A549 (cell line): Measurements from ENCODE around the gene MINDY3. TPM values are rescaled to one million over a fixed set of nuclear protein-coding genes. Genes with fewer than 3 reads are reported as not detected.

ENCODE experiments used
- ATAC-seq, 2 experiments: fragments of 200-7000 bp in 1 of 2; fragments of >200 bp in 1 of 2; cut with Nextera tagmentation in 1 of 2; cut with Tn5 transposase in 1 of 2; 3 replicates each; pipeline versions ENCODE4 v1.8.0 to v1.9.1; 2018 to 2020; ENCODE audit warnings: mild to moderate bottlenecking in 1 of 2, moderate library complexity in 1 of 2
- CTCF ChIA-PET: fragments of 300-600 bp; sonication (Branson Sonifier 250); formaldehyde crosslinking; extraction: SDS; loops from one replicate; lab custom pipeline; 2021; ENCODE audit warnings: antibody characterized with exemption, inconsistent platforms; lab: Yijun Ruan, JAX
- POLR2A ChIA-PET: fragments of 350-600 bp; formaldehyde crosslinking; extraction: SDS; loops from one replicate; lab custom pipeline; 2021; ENCODE audit warnings: antibody characterized with exemption, inconsistent platforms; lab: Yijun Ruan, JAX
- DNase-seq, 2 experiments: peaks; one replicate each; pipeline versions ENCODE4 v3.0.0 to v3.0.0-alpha.2; 2011 to 2016; ENCODE audit warnings: low read depth in 1 of 2, low spot score in 1 of 2
- FAIRE-seq: peaks from 2 replicates; lab custom pipeline; 2011; peaks lifted over from hg19 to GRCh38; lab: Jason Lieb, UNC
- H3K27ac ChIP-seq, 2 experiments: fragments of >200 bp; sonication (Bioruptor Twin); formaldehyde crosslinking; 3 replicates each; pipeline ENCODE4 v1.5.1; 2016 to 2017
- H3K4me1 ChIP-seq: fragments of >200 bp; sonication (Bioruptor Twin); formaldehyde crosslinking; 3 replicates; pipeline ENCODE4 v1.6.1; 2016
- H3K4me2 ChIP-seq: fragments of >200 bp; sonication (Bioruptor Twin); formaldehyde crosslinking; 3 replicates; pipeline ENCODE4 v1.6.1; 2016
- H3K4me3 ChIP-seq: fragments of >200 bp; sonication (Bioruptor Twin); formaldehyde crosslinking; 3 replicates; pipeline ENCODE4 v1.5.1; 2016
- H3K9me3 ChIP-seq: fragments of >200 bp; sonication (Bioruptor Twin); formaldehyde crosslinking; 3 replicates; pipeline ENCODE4 v1.6.1; 2016
- BHLHE40 ChIP-seq: IDR thresholded peaks from 2 replicates; pipeline ENCODE4 v1.6.1; 2012; ENCODE audit warnings: low read depth, low read length, inconsistent platforms
- CBX2 ChIP-seq: fragments of 200-600 bp; sonication (generic); IDR thresholded peaks from 2 replicates; pipeline ENCODE4 v1.6.1; 2016; ENCODE audit warnings: low read depth, mild to moderate bottlenecking, borderline replicate concordance
- CBX8 ChIP-seq: fragments of 200-600 bp; sonication (generic); IDR thresholded peaks from 2 replicates; pipeline ENCODE4 v1.6.1; 2016
- CHD4 ChIP-seq: fragments of 200-600 bp; sonication (generic); IDR thresholded peaks from 2 replicates; pipeline ENCODE4 v1.6.1; 2016; ENCODE audit warnings: antibody characterized with exemption, mild to moderate bottlenecking, borderline replicate concordance
- CTCF ChIP-seq: fragments of >200 bp; sonication (Bioruptor Twin); formaldehyde crosslinking; IDR thresholded peaks from 3 replicates; pipeline ENCODE4 v1.5.1; 2016
- FOSL2 ChIP-seq, 2 experiments: fragments of 450-650 bp in 1 of 2; fragments of >200 bp in 1 of 2; sonication (Bioruptor Twin) in 1 of 2; formaldehyde crosslinking; IDR thresholded peaks; 2 replicates each; pipeline versions ENCODE4 v1.5.0 to v1.6.1; 2016 to 2020; ENCODE audit warnings: mild to moderate bottlenecking in 1 of 2, moderate library complexity in 1 of 2
- FOXS1 ChIP-seq: fragments of 250-450 bp; sonication (Bioruptor Pico); IDR thresholded peaks from 2 replicates; pipeline ENCODE4 v1.5.0; 2020; ENCODE audit warnings: mild to moderate bottlenecking, moderate library complexity
- HMGXB4 ChIP-seq: fragments of 250-450 bp; sonication (Bioruptor Pico); IDR thresholded peaks from 2 replicates; pipeline ENCODE4 v1.5.0; 2021; ENCODE audit warnings: mild to moderate bottlenecking, moderate library complexity, borderline replicate concordance
- HOXB13 ChIP-seq: fragments of 250-450 bp; sonication (Bioruptor Pico); IDR thresholded peaks from 2 replicates; pipeline ENCODE4 v1.5.0; 2020; ENCODE audit warnings: low read depth, mild to moderate bottlenecking, moderate library complexity
- HOXB5 ChIP-seq: fragments of 250-450 bp; sonication (Bioruptor Pico); IDR thresholded peaks from 2 replicates; pipeline ENCODE4 v1.5.0; 2020; ENCODE audit warnings: mild to moderate bottlenecking, moderate library complexity
- JUN ChIP-seq, 2 experiments: fragments of >200 bp; sonication (Bioruptor Twin); formaldehyde crosslinking; IDR thresholded peaks; 2 replicates in 1 of 2; 3 replicates in 1 of 2; pipeline ENCODE4 v1.6.1; 2016 to 2017
- KDM1A ChIP-seq: fragments of 200-600 bp; sonication (generic); IDR thresholded peaks from 2 replicates; pipeline ENCODE4 v1.6.1; 2016; ENCODE audit warnings: low read depth, mild to moderate bottlenecking
- KDM5A ChIP-seq: fragments of 200-600 bp; sonication (generic); IDR thresholded peaks from 2 replicates; pipeline ENCODE4 v1.6.1; 2016; ENCODE audit warnings: antibody characterized with exemption, mild to moderate bottlenecking
- MAZ ChIP-seq: fragments of 150-350 bp; IDR thresholded peaks from 2 replicates; pipeline ENCODE4 v1.6.1; 2014; ENCODE audit warnings: antibody characterized with exemption, low read depth, low read length, borderline replicate concordance
- NFE2L2 ChIP-seq: fragments of 150-350 bp; conservative IDR thresholded peaks from 2 replicates; pipeline ENCODE4 v1.6.1; 2014; ENCODE audit warnings: low read length
- NR3C1 ChIP-seq: fragments of >200 bp; sonication (Bioruptor Twin); formaldehyde crosslinking; IDR thresholded peaks from 3 replicates; pipeline ENCODE4 v1.6.1; 2017
- POLR2A ChIP-seq: IDR thresholded peaks from 2 replicates; pipeline ENCODE4 v1.6.1; 2012; ENCODE audit warnings: mild to moderate bottlenecking, low read length
- RAD21 ChIP-seq, 2 experiments: fragments of >200 bp in 1 of 2; sonication (Bioruptor Twin) in 1 of 2; formaldehyde crosslinking in 1 of 2; IDR thresholded peaks in 1 of 2; conservative IDR thresholded peaks in 1 of 2; 2 replicates in 1 of 2; 3 replicates in 1 of 2; pipeline ENCODE4 v1.6.1; 2012 to 2018; ENCODE audit warnings: inconsistent platforms in 1 of 2
- RARB ChIP-seq: fragments of 250-450 bp; sonication (Bioruptor Pico); IDR thresholded peaks from 2 replicates; pipeline ENCODE4 v1.8.0; 2021; ENCODE audit warnings: mild to moderate bottlenecking, moderate library complexity
- RCOR1 ChIP-seq: fragments of 150-350 bp; IDR thresholded peaks from 2 replicates; pipeline ENCODE4 v1.6.1; 2014; ENCODE audit warnings: antibody characterized with exemption, low read length, low read depth
- SMC3 ChIP-seq: fragments of >200 bp; sonication (Bioruptor Twin); formaldehyde crosslinking; IDR thresholded peaks from 3 replicates; pipeline ENCODE4 v1.6.1; 2018; ENCODE audit warnings: inconsistent platforms
- SREBF2 ChIP-seq: fragments of 450-650 bp; IDR thresholded peaks from 2 replicates; pipeline ENCODE4 v1.6.1; 2014; ENCODE audit warnings: mild to moderate bottlenecking, moderate library complexity
- TP53 ChIP-seq: fragments of 250-450 bp; sonication (Bioruptor Pico); IDR thresholded peaks from 2 replicates; pipeline ENCODE4 v1.5.0; 2021; ENCODE audit warnings: mild to moderate bottlenecking, moderate library complexity
- WGBS: methylation state at CpG from one replicate; pipeline ENCODE4 v1.1.6; 2017; ENCODE audit errors: missing lambda C conversion rate; 5-methylcytosine and 5-hydroxymethylcytosine counted together
- polyA plus RNA-seq, 4 experiments: library from polyadenylated mRNA; depleted of rRNA in 3 of 4; stranded (reverse); fragments of >200 nt; fragmentation: RNase III in 1 of 4; extraction: RNeasy Plus Mini Kit Qiagen cat#74134 plus additional on column Dnase treatment in 1 of 4; gene quantifications; 2 replicates in 3 of 4; 3 replicates in 1 of 4; pipeline ENCODE4 v1.2.3, GENCODE V29; 2011 to 2017
- TF ChIP-seq, protein P1 (sequence below): fragments of 450-650 bp; IDR thresholded peaks from 2 replicates; pipeline ENCODE4 v1.6.1; 2014; ENCODE audit warnings: antibody characterized with exemption
- TF ChIP-seq, protein P2 (sequence below): IDR thresholded peaks from 2 replicates; pipeline ENCODE4 v1.6.1; 2012
- TF ChIP-seq, protein P3 (sequence below): fragments of >200 bp; sonication (Bioruptor Twin); formaldehyde crosslinking; IDR thresholded peaks from 3 replicates; pipeline ENCODE4 v1.6.1; 2016

The MINDY3 gene
- polyA plus RNA-seq, 2 of the 4 experiments (the other 2 are of a cell fraction): 14.4 to 25.3 TPM

DNA sequence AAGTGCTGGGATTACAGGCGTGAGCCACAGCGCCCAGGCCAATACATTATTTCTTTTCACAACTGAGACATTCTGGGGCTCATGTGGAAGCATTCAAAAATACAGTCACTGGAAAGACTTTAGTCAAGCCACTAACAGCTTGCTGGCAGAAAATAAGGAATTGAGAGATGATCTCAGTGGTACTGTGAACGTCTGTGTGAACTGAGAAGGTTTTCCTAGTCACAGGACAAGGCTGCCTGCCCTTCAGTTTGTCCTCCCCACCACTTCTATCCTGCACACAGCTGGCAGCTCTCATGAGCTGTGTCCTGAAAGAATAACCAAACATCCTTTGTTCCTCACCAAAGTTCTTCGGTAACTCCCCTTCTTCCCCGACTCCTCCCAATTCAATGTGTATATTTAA is 109.3 kb downstream of the MINDY3 start:
- ATAC-seq (no peak), DNase-seq (no peak), FAIRE-seq (no peak)
- 38% methylated on average over 5 of the region's 5 CpGs for WGBS
- no peak overlapping the region for H3K4me2 ChIP-seq
- CTCF ChIA-PET: interaction anchor here (0.7 kb wide), 1 partner anchor 317 kb away, joined by 3 read pairs; no protein-coding TSS in a partner anchor
- no peak overlapping the region for H3K4me3 ChIP-seq
- TF ChIP-seq HOXB13 (CRISPR knock-in tag) (no peak), CBX2 (no peak), SREBF2 (no peak)
- TF ChIP-seq, protein P1, sequence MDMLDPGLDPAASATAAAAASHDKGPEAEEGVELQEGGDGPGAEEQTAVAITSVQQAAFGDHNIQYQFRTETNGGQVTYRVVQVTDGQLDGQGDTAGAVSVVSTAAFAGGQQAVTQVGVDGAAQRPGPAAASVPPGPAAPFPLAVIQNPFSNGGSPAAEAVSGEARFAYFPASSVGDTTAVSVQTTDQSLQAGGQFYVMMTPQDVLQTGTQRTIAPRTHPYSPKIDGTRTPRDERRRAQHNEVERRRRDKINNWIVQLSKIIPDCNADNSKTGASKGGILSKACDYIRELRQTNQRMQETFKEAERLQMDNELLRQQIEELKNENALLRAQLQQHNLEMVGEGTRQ: no peak
- H3K4me1 ChIP-seq: no peaks in the 10 kb centered on the region
- no peak overlapping the region for H3K27ac ChIP-seq
- H3K9me3 ChIP-seq: no peaks in the 10 kb centered on the region
- POLR2A ChIA-PET: no interaction called here

DNA sequence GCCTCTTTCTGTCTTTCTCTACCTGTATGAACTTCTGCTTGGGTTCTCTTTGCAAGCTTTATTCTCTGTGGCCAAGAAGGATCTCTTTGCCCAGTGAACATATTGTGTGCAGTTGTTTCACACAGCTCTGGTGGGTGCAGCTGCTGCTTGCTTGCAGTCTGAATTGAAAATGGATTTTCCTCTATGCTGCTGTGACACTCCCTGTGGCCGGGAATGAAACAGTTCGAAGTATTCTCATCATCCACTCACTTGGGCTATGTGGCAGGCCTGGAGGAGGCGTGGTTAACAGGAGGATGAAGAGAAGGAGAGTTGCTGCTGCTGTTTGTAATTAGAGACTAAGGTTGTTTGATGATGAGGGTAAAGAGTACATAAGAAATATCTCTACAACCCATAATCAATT is 112.2 kb downstream of the MINDY3 start:
- H3K27ac ChIP-seq: no peak overlapping the region
- FAIRE-seq (no peak), ATAC-seq (peak; percentile 40 to 55; a peak in 2 of 6 replicates), DNase-seq (no peak)
- no peak for TF ChIP-seq MAZ
- TF ChIP-seq JUN (IDR thresholded peaks at IDR 0.05): no peak
- TF ChIP-seq, protein P2, sequence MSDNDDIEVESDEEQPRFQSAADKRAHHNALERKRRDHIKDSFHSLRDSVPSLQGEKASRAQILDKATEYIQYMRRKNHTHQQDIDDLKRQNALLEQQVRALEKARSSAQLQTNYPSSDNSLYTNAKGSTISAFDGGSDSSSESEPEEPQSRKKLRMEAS: no peak
- TF ChIP-seq NR3C1: no peak
- TF ChIP-seq HOXB5: no peak
- TF ChIP-seq TP53 (CRISPR knock-in tag): no peak
- no peak for TF ChIP-seq KDM5A
- TF ChIP-seq POLR2A: no peak
- TF ChIP-seq, protein P1: no peak
- no peak for TF ChIP-seq CTCF
- TF ChIP-seq, protein P3, sequence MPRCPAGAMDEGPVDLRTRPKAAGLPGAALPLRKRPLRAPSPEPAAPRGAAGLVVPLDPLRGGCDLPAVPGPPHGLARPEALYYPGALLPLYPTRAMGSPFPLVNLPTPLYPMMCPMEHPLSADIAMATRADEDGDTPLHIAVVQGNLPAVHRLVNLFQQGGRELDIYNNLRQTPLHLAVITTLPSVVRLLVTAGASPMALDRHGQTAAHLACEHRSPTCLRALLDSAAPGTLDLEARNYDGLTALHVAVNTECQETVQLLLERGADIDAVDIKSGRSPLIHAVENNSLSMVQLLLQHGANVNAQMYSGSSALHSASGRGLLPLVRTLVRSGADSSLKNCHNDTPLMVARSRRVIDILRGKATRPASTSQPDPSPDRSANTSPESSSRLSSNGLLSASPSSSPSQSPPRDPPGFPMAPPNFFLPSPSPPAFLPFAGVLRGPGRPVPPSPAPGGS: no peak
- TF ChIP-seq KDM1A: no peak
- TF ChIP-seq SMC3: no peak
- TF ChIP-seq RCOR1: no peak
- no peak for TF ChIP-seq RAD21 (conservative IDR thresholded peaks at IDR 0.05 in 1 of 2, IDR thresholded peaks at IDR 0.05 in 1 of 2)
- no peak for TF ChIP-seq BHLHE40
- no peak overlapping the region for H3K4me2 ChIP-seq
- WGBS: 0% methylated on average over 3 of the region's 3 CpGs
- ChIA-PET CTCF (no interaction called here), POLR2A (no interaction called here)
- H3K4me1 ChIP-seq: no peaks in the 10 kb centered on the region
- H3K9me3 ChIP-seq: no peaks in the 10 kb centered on the region
- H3K4me3 ChIP-seq: no peak overlapping the region

DNA sequence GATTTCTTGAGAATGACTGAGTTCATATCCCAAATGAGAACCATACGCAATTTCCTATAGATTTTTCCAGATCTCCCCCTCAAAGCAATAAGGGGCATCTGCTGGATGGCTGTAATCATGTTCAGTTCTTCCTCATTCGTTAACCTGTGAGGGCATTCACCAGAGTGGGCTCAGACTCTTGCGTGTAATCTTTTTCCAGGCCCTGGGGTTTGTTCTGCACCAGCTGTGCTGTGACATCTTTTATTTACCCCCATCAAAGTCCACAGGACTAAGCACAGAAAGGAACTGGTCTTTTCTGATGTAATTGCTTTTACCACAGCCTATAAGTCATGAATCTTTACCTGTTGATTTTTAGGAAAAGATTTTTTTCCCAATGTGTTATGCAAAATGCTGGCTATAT is 112.7 kb downstream of the MINDY3 start:
- ChIA-PET POLR2A (no interaction called here), CTCF (no interaction called here)
- Histone ChIP-seq H3K4me2 (no peak overlapping the region), H3K4me1 (no peaks in the 10 kb centered on the region), H3K9me3 (no peaks in the 10 kb centered on the region), H3K27ac (no peak overlapping the region), H3K4me3 (no peak overlapping the region)
- WGBS: 19% methylated on average over 3 of the region's 3 CpGs
- DNase-seq (no peak), FAIRE-seq (no peak), ATAC-seq (no peak)
- no peak for TF ChIP-seq SMC3
- no peak for TF ChIP-seq CBX8
- no peak for TF ChIP-seq CHD4
- no peak for TF ChIP-seq FOXS1 (CRISPR knock-in tag)
- TF ChIP-seq TP53 (CRISPR knock-in tag): no peak
- TF ChIP-seq HOXB13 (CRISPR knock-in tag): no peak
- no peak for TF ChIP-seq NFE2L2
- TF ChIP-seq FOSL2 (IDR thresholded peaks at IDR 0.05): no peak
- TF ChIP-seq FOSL2 (CRISPR knock-in tag; IDR thresholded peaks at IDR 0.05): no peak
- no peak for TF ChIP-seq RARB (CRISPR knock-in tag)
- TF ChIP-seq HMGXB4 (CRISPR knock-in tag): no peak
- TF ChIP-seq, protein P1: no peak
- TF ChIP-seq MAZ: no peak
